ENCODE results near the gene EMILIN2. TPM values are rescaled to one million over a fixed set of nuclear protein-coding genes. Genes with fewer than 3 reads are reported as not detected.

EMILIN2 gene
- total and polyA plus RNA-seq, 2 donors from 2014 or later, result 4.3 to 24.0 TPM

- no peaks in the 10 kb centered on the region for H3K9me3 ChIP-seq (ENCODE audit: control insufficient read depth in 2 of 3, insufficient read depth in 1 of 3, low read length in 3 of 3)
- H3K9ac ChIP-seq (ENCODE audit: low read length in 3 of 3), result no peak overlapping the region
- TF ChIP-seq CTCF (IDR thresholded peaks at IDR 0.05; ENCODE audit: borderline replicate concordance, extremely low read depth, insufficient read depth), result no peak
- no peaks in the 10 kb centered on the region for H3K36me3 ChIP-seq (ENCODE audit: control insufficient read depth in 2 of 3, insufficient read depth in 3 of 3, low read length in 3 of 3)
- intact Hi-C loops (cut with DNase I), result no loop called here
- no peak overlapping the region for H3K27ac ChIP-seq (ENCODE audit: low read depth in 2 of 2, low read length in 2 of 2)
- no peak overlapping the region for H3K4me3 ChIP-seq (ENCODE audit: low read length in 3 of 3)
- DNase-seq (peak in 1 of 5 donors; percentile 7), FAIRE-seq (no peak)
- H3K4me1 ChIP-seq (ENCODE audit: control insufficient read depth in 2 of 3, insufficient read depth in 2 of 3, low read depth in 1 of 3, low read length in 3 of 3), result no peaks in the 10 kb centered on the region
- H3K27me3 ChIP-seq (ENCODE audit: control insufficient read depth, insufficient read depth, low read length), result no peaks in the 10 kb centered on the region
Observed at GRCh38 chr18:2871111-2871720, 24.4 kb downstream of the EMILIN2 start.

DNA sequence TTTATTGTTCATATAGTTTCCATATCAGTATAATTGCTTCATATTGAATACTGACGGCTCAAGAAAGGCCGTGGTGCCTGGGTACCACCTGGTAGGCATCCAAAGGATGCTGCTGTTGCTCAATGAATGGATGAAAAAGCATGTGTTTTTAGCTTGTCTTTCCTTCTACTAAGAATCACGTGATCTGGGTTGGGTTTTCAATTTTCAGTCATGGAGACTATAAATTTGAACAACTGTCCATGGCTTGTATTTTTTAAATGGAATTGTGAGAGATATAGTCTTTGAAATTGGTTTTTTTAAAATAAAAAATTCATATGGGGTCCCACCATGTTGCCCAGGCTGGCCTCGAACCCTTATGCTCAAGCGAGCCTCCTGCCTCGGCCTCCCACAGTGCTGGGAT, 25.3 kb downstream of the EMILIN2 start:
- intact Hi-C loops (cut with DNase I), result no loop called here
- Histone ChIP-seq H3K27me3 (ENCODE audit: control insufficient read depth, insufficient read depth, low read length) (no peaks in the 10 kb centered on the region), H3K9me3 (ENCODE audit: control insufficient read depth in 2 of 3, insufficient read depth in 1 of 3, low read length in 3 of 3) (no peaks in the 10 kb centered on the region), H3K9ac (ENCODE audit: low read length in 3 of 3) (no peak overlapping the region), H3K27ac (ENCODE audit: low read depth in 2 of 2, low read length in 2 of 2) (no peak overlapping the region), H3K36me3 (ENCODE audit: control insufficient read depth in 2 of 3, insufficient read depth in 3 of 3, low read length in 3 of 3) (no peaks in the 10 kb centered on the region), H3K4me1 (ENCODE audit: control insufficient read depth in 2 of 3, insufficient read depth in 2 of 3, low read depth in 1 of 3, low read length in 3 of 3) (no peaks in the 10 kb centered on the region), H3K4me3 (ENCODE audit: low read length in 3 of 3) (no peak overlapping the region)
- FAIRE-seq (no peak), DNase-seq (no peak)
- no peak for TF ChIP-seq CTCF (IDR thresholded peaks at IDR 0.05; ENCODE audit: borderline replicate concordance, extremely low read depth, insufficient read depth)

GRCh38 chr18:2874765-2875164, 28.0 kb downstream of the EMILIN2 start:
- no peaks in the 10 kb centered on the region for H3K4me1 ChIP-seq (ENCODE audit: control insufficient read depth in 2 of 3, insufficient read depth in 2 of 3, low read depth in 1 of 3, low read length in 3 of 3)
- H3K9ac ChIP-seq (ENCODE audit: low read length in 3 of 3), result no peak overlapping the region
- no peaks in the 10 kb centered on the region for H3K36me3 ChIP-seq (ENCODE audit: control insufficient read depth in 2 of 3, insufficient read depth in 3 of 3, low read length in 3 of 3)
- no peaks in the 10 kb centered on the region for H3K9me3 ChIP-seq (ENCODE audit: control insufficient read depth in 2 of 3, insufficient read depth in 1 of 3, low read length in 3 of 3)
- DNase-seq (peak in 1 of 5 donors; percentile 21), FAIRE-seq (no peak)
- H3K27me3 ChIP-seq (ENCODE audit: control insufficient read depth, insufficient read depth, low read length), result no peaks in the 10 kb centered on the region
- H3K4me3 ChIP-seq (ENCODE audit: low read length in 3 of 3), result no peak overlapping the region
- no peak overlapping the region for H3K27ac ChIP-seq (ENCODE audit: low read depth in 2 of 2, low read length in 2 of 2)
- TF ChIP-seq CTCF (IDR thresholded peaks at IDR 0.05; ENCODE audit: borderline replicate concordance, extremely low read depth, insufficient read depth), result no peak
- intact Hi-C loops (cut with DNase I), result no loop called here
